ENCODE data around the gene TLX3.
"Not testable (repeated sequence)": the region's sequence is repeated elsewhere in the genome, so short reads cannot be mapped to it uniquely, and the experiment has no call there.

The TLX3 gene

GRCh38 chr5:171323806-171324632 is 15.0 kb downstream of the TLX3 start:
- no peak for DNase-seq (ENCODE audit: low spot score)

GRCh38 chr5:171330021-171330420 is 21.0 kb downstream of the TLX3 start:
- no peak for DNase-seq (ENCODE audit: low spot score)

GRCh38 chr5:171335616-171336015 is 26.6 kb downstream of the TLX3 start:
- DNase-seq (ENCODE audit: low spot score) = no peak

DNA sequence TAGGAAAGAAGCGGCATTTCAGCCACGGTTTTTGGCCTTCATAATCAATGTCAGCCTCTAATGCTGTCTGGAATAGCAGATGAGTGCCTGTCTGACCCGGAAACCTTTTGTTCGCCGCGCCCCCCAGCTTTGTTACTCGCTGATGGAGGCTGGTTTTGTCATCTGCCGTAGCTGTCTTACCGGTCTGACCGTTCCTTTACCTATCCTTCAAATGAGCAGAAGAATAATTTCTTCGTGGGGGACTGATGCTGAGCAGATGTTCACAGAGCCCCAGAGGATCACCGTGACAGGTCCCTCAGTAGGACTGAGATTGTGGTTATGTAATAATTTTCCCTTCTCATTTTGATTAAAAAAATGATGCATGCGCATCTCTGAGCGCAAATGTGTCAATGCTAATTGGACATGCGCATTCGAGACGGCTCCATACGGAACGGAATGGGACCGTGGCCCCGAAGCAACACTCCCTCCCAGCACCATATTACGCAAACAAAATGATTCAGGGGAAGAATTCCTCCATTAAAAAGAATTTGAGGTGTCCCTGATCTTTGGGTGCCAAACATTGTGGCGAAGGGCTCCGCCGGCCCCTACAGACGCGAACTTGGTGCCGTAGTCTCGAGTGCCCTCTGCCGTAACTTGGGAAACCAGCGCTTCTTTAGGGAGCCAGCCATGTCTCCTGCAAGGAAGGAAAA is 27.6 kb downstream of the TLX3 start:
- peak; percentile 9 for DNase-seq (ENCODE audit: low spot score)

- no peak for DNase-seq (ENCODE audit: low spot score)
These were observed 28.1 kb downstream of the TLX3 start for GRCh38 chr5:171337210-171337569.

GRCh38 chr5:171340042-171340441 is 31.0 kb downstream of the TLX3 start:
- no peak for DNase-seq (ENCODE audit: low spot score)

- DNase-seq (ENCODE audit: low spot score) = no peak
These were observed 31.4 kb downstream of the TLX3 start for GRCh38 chr5:171340491-171340890.

DNA sequence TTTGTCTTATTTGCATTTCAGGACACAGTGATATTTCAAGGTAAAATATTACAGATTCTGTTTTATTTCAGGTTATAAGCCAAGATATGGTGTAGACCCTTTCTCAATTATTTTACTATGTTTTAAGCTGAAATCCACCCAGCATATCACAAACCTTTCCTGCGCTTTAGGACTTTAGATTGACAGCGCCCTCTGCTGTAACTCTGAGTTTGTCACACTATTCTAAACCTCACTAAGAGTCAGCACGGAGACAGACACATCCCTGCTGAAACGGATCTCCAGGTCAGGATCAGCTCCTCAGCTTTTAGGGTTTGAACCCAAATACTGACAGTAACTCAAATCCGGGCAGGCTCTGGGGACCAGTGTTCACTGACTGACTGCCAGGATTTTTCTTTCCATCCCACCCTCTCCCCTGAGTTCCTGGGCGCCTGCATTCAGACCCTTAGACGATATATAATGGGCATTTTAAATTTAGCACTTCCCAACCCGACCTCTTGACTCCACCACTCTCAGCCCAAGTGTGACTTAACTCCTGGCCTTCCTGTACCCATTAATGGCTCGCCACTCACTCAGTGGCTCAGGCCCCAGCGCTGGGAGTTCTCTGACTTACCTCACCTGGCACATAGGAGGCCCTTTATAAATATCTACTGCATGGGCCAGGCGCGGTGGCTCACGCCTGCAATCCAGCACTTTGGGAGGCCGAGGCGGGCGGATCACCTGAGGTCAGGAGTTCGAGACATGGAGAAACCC is 33.5 kb downstream of the TLX3 start:
- DNase-seq (ENCODE audit: low spot score) = peak; percentile 36

GRCh38 chr5:171344936-171345608 is 36.0 kb downstream of the TLX3 start:
- DNase-seq (ENCODE audit: low spot score) = no peak

DNA sequence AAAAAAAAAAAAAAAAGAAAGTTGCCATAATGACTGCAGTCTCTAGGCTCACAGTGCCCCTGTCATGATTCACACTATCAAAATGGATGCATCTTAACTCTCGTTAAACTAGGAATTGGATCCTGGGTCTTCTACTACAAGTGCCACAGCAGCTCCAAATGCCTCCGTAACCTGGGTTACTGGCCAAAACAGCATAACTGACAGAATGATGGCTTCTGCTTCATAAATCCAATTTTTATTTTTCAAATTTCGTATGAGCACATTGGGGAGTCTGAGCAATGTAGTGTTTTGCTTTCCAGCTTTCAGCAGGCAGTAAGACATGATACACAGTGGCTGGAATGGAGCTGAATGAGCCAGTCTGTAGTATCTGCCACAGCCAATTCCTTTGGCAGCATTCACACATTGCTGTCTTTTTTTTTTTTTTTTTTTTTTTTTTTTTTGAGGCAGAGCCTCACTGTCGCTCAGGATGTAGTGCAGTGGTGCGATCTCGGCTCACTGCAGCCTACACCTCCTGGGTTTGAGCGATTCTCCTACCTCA is 42.6 kb downstream of the TLX3 start:
- DNase-seq (ENCODE audit: low spot score) = no peak

DNA sequence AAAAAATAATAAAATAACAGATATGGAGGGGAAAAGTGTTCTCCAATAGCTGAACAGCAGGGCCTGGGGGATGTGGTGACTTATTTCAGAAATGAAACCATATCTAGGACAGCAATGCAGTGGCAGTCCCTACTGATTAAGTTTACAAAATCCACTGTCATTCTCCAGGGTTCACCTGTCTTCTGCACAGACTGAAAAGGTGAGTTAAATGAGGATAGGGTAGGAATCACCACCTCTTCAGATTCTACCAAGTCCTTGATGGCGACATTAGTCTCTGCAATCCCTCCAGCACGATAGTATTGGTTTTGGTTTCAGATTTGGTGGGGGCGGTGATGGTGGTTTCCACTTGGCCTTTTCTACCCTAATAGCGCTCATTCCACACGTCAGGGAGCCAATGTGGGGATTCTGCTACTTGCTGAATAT is 46.3 kb downstream of the TLX3 start:
- DNase-seq (ENCODE audit: low spot score) = peak; percentile 25

GRCh38 chr5:171357843-171358242 is 48.8 kb downstream of the TLX3 start:
- DNase-seq (ENCODE audit: low spot score) = no peak

DNA sequence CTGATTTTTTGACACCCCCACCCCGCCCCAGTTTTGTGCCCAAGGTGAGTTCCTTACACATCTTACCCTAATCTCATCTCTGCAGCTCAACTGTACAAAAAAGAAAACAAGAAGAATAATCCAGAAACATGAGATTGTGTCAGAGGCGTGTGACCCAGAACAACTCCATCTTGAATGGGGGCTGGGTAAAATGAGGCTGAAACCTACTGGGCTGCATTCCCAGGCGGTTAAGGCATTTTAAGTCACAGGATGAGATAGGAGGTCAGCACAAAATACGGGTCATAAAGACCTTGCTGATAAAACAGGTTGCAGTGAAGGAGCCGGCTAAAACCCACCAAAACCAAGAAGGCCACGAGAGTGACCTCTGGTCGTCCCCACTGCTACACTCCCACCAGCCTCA is 52.1 kb downstream of the TLX3 start:
- not testable (repeated sequence) for DNase-seq (ENCODE audit: low spot score)

All from CD4-positive, alpha-beta T cell treated with Interleukin-2 at 100 ng/mL for 4 hours (primary cell).